Measurements from ENCODE around the gene RING1. TPM values are rescaled to one million over a fixed set of nuclear protein-coding genes. Genes with fewer than 3 reads are reported as not detected.

RING1 gene
- total RNA-seq, 1 experiment from 2014 or later: 45.9 TPM

- no peaks in the 10 kb centered on the region for H3K9me2 ChIP-seq (ENCODE audit: insufficient read depth)
- H3K36me3 ChIP-seq (ENCODE audit: control insufficient read depth in 1 of 2, insufficient read depth in 2 of 2, low read length in 2 of 2): no peaks in the 10 kb centered on the region
- no peaks in the 10 kb centered on the region for H3K79me2 ChIP-seq (ENCODE audit: insufficient read depth, low read length)
- H4K20me1 ChIP-seq (ENCODE audit: insufficient read depth): no peaks in the 10 kb centered on the region
- no peak overlapping the region for H3K4me2 ChIP-seq (ENCODE audit: low read length)
- H3K4me1 ChIP-seq (ENCODE audit: control insufficient read depth in 1 of 2, insufficient read depth in 2 of 2, low read length in 2 of 2): no peaks in the 10 kb centered on the region
- no peaks in the 10 kb centered on the region for H3K9me3 ChIP-seq (ENCODE audit: control insufficient read depth in 1 of 2, insufficient read depth in 1 of 2, low read depth in 1 of 2, low read length in 2 of 2)
- no peak for ATAC-seq
- no peak overlapping the region for H3K9ac ChIP-seq (ENCODE audit: low read length)
- no peak overlapping the region for H3K27ac ChIP-seq (ENCODE audit: low read depth, low read length)
- intact Hi-C loops (cut with micrococcal nuclease): no loop called here
- ChIA-PET CTCF (no interaction called here), RAD21 (ENCODE audit: low non-redundant PET in 1 of 2, low total read pairs in 2 of 2, uncharacterized antibody in 2 of 2, unreplicated experiment in 2 of 2) (no interaction called here), POLR2A (no interaction called here)
- no TSS peak for BruUV-seq (replicated peaks)
- no peak overlapping the region for H3K4me3 ChIP-seq (replicated peaks in 1 of 2; ENCODE audit: low read depth in 1 of 2, low read length in 2 of 2)
- no peak for TF ChIP-seq SIN3A (IDR thresholded peaks at IDR 0.05; ENCODE audit: low read depth)
- TF ChIP-seq JUND (IDR thresholded peaks at IDR 0.05): no peak
- no peak for TF ChIP-seq ZBTB33 (IDR thresholded peaks at IDR 0.05; ENCODE audit: extremely low read depth, insufficient replicate concordance, low read length)
- TF ChIP-seq SRF (IDR thresholded peaks at IDR 0.05; ENCODE audit: low read depth): no peak
- no peak for TF ChIP-seq MAX (IDR thresholded peaks at IDR 0.05)
- TF ChIP-seq ELF1 (IDR thresholded peaks at IDR 0.05; ENCODE audit: borderline replicate concordance, low read depth): no peak
- TF ChIP-seq ZNF274 (IDR thresholded peaks at IDR 0.05; ENCODE audit: low read depth, low read length): no peak
- no peak for TF ChIP-seq TCF7L2 (IDR thresholded peaks at IDR 0.05; ENCODE audit: borderline replicate concordance, extremely low read depth, insufficient read depth, insufficient read length)
- TF ChIP-seq EZH2 (IDR thresholded peaks at IDR 0.05): no peak
- TF ChIP-seq REST (IDR thresholded peaks at IDR 0.05; ENCODE audit: low read depth): no peak
- TF ChIP-seq POLR2A (IDR thresholded peaks at IDR 0.05; ENCODE audit: borderline replicate concordance, extremely low read depth, insufficient read depth, insufficient read length): no peak
- TF ChIP-seq ATF3 (IDR thresholded peaks at IDR 0.05): no peak
- TF ChIP-seq YY1 (IDR thresholded peaks at IDR 0.05; ENCODE audit: extremely low read depth, insufficient replicate concordance, low read depth, low read length): no peak
- no peak for TF ChIP-seq ZFX (IDR thresholded peaks at IDR 0.05)
- no peak for TF ChIP-seq CEBPB (IDR thresholded peaks at IDR 0.05; ENCODE audit: low read depth)
- DNase-seq (ENCODE audit: low read depth, low spot score): no peak
- no peaks in the 10 kb centered on the region for H3K27me3 ChIP-seq (ENCODE audit: insufficient read depth, low read length)
- H2AFZ ChIP-seq (ENCODE audit: low read depth, low read length, poor library complexity, severe bottlenecking): no peak overlapping the region
These were observed 33.5 kb upstream of the RING1 start for GRCh38 chr6:33174784-33175183.

Data from HCT116 (cell line).